Activated CD8-positive, alpha-beta memory T cell treated with anti-CD3 and anti-CD28 coated beads for 4 hours (primary cell): ENCODE data around the gene SATB2.

Source experiments
- DNase-seq, 2 donors: peaks; one replicate each; pipeline ENCODE4 v3.0.0-alpha.2; 2020; ENCODE audit warnings: low read depth in 2 of 2

The SATB2 gene

DNA sequence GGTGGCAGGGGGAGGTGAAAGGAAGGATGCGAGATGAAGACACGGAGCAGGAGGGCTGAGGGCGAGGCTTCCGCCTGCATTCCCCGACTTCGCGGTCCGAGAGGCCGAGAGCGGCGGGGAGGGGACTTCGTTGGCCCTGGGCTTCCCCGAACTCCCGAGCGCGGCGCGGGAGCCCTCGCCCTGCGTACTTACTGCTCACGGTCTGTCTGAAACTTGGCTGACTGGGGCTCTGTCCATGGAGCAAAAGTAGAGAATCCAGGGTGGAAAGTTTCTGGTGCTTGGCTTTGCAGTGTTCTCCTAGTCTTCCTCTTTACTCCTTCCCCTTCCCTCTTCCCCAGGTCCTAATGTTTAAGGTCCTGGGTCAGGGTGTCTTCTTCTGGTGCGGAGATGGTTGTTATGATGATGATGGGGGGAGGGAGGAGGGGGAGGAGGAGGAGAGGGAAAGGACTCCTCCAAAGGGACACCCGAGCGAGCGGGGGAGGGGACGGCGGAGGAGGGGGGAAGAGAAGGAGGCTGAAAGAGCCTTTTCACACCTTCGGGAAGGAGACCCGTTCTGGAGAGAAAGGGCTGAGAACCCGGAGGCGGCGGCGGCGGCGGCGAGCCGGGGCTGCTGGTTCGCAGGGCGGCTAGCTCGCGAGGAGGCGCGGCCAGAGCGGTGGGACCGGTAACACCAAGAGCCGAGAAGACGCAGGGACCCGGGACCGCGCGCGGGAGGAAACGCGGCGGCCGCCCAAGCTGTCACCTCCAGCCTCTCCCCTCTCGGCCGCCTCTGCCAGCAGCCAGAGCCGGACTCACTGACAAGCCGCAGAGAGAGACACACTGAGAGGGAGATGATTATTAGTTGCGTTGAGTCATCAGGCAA lies at the start of gene SATB2:
SATB2 (minus strand) TSS at position 793 of the 862 bp plus-strand sequence. CDS start 1,902 bp downstream, outside the sequence.
- DNase-seq, result no peak

DNA sequence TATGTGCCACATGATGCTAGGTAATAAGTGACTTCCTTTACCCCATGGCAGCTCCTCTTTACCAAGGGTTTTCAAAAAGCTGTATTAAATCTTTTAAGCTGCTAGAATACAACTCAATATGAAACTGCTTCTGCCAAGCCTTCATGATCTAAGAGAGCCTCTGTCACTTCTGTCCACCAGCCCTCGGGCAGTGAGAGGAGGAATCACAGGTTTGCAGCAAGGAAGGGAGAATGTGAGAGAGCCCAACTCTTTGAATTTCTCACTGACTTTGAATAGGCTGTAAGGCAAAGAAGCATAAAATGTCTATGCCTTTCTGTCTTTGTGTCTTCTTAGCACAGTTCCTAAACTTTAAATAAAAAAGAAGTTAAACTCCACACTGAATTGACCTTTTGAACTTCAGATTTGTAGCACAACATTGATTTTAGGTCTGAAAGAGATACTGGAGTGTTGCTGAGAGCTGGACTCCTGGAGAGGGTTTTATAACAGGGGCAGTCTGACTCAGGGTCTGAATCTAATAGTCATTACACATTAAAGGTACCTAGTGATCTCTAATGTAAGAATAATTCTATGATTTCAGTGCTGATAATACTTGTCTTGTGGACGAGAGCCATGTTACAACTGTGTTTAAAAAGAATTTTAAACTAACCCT lies 48.1 kb upstream of the SATB2 start:
- DNase-seq, result no peak

DNA sequence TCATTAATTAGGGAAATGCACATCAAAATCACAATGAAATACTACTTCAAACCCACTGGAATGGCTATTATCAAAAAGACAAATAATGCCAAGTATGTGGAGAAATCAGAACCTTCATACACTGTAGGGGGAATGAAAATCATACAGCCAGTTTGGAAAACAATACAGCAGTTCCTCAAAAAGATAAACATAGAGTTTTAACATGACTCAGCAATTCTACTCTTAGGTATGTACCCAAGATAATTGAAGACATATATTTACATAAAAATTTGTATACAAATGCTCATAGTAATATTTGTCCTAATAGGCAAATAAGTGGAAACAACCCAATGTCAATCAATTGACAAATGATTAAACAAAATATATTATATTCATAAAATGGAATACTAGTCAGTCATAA lies 45.4 kb upstream of the SATB2 start:
- DNase-seq, result no peak

DNA sequence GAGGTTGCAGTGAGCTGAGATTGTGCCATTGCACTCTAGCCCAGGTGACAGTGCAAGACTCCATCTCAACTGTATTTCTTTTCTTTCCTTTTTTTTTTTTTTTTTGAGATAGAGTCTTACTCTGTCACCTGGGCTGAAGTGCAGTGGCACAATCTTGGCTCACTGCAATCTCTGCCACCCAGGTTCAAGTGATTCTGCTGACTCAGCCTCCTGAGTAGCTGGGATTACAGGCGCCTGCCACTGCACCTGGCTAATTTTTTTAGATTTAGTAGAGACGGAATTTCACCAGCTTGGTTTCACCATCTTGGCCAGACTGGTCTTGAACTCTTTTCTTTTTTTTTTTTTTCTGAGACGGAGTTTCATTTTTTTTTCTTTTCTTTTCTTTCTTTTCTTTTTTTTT lies 41.3 kb upstream of the SATB2 start:
- DNase-seq, result no peak

DNA sequence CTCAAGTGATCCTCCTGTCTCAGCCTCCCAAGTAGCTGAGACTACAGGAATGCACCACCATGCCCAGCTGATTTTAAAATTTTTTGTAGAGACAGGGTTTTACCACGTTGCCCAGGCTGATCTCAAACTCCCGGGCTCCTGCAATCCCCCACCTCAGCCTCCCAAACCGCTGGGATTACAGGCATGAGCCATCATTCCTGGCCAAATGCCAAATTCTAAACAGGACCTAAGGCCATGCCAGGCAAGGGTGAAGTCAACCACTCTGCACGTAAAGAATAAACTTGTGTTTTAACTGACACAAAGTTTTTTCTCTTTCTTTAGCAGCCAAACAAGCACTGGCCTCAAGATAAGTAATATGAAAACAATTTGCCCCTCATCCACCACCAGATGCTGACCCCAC lies 37.4 kb upstream of the SATB2 start:
- no peak for DNase-seq

DNA sequence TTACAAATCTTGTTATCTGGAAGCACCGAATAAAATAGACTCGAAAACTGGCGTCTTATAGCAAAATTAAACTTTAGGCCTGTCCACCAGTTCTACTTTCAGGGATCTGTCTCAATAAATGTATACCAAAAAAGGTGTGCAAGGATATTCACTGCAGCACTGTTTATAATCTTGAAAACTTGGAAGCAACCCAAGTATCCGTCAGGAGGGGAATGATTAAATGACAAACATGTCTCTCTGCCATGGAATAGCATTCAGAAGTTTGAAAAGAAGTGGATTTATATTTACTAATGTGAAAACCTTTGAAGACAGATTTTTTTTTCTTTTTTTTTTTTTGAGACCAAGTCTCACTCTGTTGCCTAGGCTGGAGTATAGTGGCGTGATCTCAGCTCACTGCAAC lies 32.3 kb upstream of the SATB2 start:
- no peak for DNase-seq

DNA sequence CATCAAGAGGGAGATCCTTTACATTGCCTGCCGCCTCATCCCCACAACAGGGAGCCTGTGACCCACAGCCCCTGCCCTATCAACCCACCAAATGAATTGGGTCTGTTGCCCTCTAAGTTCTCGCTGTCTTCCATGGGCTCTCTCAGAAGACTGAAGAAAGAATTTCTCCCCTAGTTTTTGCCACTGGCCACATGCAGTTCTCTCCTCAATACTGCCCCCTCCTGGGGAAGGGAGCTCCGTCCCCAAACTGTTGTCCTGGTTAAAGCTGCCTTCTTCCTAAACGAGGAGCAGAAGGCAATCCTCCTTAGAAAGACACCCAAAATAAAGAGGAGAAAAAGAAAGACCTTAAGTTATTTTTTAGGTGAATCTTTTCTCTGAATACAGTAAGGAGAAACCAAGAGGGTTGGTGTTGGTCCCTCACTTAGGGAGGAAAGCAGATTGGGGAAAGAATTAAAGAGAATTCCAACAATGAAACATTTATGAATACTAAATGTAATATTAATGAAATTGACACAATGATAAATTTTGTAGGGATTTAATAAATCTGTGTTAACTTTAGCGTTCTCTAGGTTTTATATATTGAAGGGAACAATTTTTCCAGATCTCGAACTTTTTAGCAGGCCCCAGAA lies 31.1 kb upstream of the SATB2 start:
- no peak for DNase-seq

DNA sequence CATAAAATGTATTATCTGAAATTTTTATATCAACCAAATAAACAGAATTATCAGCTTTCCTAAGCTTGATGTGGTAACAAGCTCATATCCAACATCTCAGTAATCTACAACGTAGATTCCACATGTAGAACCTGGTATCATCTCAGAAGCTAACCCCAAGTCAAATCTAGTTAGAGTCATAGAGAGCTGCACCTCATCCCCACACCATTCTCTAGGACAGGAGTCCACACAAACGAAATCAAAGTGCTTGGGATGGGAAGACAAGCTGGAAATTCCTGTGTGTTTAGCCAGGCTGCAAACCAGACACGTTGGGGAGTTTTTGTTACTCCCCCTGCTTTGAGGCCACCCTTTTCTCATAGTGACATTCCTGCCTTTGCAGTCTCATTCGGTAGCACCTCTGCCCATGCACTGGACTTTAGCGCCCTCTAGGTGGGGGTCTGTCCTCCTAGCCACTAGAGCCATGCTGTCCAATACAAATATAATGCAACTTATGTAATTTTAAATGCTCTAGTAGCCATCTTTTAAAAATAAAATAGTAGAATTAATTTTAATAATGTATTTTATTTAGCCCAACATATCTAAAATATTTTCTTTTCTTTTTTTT lies 28.1 kb upstream of the SATB2 start:
- no peak for DNase-seq

DNA sequence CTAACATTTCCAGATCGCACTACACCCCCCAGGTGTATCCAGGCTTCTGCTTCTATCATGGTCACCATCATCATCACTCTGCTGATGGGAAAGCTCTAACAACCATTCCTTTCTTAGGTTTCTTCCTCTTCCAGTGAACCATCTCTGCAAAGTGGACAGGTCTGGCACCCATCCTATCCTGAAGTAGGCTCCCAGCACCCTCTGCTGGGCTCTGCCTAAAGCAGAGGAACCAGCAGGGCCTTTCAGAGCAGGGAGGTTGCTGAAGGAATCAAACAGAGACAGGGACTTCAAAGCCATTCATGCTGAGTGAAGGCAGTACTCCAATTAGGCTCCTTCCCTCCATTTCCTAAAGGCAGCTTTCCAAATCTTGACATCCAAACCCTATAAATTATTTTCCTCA lies 27.2 kb upstream of the SATB2 start:
- no peak for DNase-seq

DNA sequence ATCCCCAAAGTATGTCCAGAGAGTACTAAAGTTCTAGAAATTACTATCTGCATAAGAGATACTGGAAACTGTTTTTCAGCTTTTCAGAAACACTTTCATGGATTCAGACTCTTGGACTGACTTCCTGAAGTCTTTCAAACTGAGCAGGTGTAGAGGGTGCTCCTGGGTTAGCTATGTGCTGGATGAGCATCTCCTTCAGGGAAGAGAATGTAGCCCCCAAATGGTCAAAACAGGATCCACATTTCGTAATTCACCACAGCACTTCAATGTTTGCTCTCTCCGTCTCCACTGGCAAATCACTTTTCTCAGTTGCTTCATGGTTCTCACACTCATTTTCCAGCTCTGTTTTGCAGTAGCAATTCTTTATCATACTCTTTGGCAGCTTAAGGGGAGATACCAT lies 23.2 kb upstream of the SATB2 start:
- no peak for DNase-seq

DNA sequence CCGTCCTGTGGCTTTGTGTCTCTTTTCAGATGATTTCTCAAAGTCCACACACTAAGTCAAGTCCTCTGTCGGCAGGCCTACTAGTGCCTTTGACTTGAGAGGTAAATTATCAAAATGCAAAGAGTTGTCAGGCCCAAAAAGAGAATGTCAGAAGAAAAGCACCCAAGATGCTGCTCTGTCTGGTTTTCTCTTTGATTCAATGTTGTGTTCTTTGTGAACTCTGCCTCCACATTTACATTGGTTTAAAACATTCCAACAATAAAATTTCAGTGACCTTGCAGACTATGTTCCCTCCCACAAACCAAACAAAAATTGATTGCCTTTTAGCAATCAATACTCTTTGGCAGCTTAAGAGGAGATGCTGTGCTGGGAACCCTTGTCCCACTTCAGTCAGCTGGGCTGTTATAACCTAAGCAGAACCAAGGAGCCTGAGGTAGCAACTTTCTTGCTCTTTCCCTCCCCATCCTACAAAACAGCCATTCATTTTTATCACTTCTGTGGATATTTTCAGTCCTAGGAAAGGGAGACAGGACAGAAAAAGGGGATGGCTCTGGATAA lies 19.6 kb upstream of the SATB2 start:
- no peak for DNase-seq

DNA sequence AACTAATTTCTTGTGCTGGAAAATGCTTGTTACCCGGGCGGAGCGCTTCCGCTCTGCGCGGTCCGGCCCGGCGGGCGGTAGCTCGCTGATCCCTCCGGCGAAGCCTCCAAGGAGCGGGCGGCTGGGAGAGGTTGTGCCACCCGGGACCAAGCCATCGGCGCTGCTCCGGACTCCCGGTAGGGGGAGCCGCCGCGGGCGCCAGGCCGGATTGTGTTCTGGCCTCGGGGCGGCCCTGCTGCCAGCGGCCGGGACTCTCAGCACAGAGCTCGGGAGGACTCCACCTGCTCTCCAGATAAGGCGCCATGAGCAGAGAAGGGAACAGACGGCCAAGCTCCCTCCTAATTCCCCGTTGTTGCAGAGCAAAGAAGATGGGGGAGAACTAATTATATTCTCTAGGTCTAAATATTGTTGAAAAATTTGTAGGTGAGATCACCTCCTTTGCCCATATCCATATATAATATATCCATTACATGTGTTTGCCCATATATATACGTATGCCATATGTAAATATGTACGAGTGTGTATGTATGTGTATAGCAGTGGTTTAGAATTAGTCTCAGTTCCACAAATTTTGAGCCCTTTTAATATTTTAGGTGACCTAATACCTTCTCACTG lies 13.8 kb upstream of the SATB2 start:
- DNase-seq, result no peak

DNA sequence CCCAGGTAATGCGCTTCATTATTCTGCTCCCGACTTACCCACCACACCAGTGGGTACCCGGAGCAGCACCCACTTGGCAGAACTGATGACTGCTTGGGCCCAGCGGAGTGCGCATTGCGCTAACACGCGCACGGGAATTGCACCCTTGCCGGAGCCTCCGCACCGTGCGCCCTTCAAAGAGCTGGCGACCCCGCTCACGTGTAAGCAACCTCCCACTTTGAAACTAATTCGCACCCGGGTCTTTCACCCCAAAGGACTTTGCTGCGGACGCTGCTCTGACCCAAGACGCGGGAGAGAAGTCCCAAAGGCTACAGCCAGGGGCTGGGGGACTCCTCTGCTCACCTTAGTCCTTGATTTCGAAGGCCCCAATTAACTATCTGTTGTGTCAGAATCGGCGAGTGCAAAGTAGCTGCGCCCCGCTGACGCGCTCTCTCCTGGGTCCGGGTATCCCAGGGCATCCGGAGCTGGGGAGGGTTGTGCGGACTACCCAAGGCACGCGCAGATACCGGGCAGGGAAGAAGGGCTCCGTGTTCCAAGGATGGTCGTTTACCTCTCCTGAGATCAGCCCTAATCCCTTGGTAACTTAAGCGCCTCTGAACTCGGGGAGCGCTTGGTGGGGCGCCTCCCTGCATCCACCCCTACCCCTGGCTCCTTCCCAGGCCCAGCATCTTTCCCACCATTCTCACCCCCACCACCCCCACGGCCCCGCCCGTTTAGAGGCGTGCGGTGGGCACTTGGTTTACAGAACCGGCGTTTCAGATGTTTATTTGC lies 13.1 kb upstream of the SATB2 start:
- DNase-seq, result no peak

DNA sequence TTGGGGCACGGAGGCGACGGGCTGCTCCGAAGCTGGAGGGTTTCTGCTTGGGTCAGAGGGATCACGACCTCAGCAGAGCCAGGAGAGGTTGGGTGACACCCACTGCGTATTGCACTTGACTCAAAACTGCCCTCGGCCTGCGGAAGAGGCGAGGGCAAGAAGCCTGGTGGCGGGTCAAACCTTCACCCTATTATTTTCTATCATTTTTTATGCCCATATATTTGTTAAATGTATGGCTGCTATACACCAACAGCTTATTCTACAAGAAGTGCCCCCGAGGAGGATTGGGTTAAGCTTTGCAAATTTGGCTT lies 12.6 kb upstream of the SATB2 start:
- no peak for DNase-seq

DNA sequence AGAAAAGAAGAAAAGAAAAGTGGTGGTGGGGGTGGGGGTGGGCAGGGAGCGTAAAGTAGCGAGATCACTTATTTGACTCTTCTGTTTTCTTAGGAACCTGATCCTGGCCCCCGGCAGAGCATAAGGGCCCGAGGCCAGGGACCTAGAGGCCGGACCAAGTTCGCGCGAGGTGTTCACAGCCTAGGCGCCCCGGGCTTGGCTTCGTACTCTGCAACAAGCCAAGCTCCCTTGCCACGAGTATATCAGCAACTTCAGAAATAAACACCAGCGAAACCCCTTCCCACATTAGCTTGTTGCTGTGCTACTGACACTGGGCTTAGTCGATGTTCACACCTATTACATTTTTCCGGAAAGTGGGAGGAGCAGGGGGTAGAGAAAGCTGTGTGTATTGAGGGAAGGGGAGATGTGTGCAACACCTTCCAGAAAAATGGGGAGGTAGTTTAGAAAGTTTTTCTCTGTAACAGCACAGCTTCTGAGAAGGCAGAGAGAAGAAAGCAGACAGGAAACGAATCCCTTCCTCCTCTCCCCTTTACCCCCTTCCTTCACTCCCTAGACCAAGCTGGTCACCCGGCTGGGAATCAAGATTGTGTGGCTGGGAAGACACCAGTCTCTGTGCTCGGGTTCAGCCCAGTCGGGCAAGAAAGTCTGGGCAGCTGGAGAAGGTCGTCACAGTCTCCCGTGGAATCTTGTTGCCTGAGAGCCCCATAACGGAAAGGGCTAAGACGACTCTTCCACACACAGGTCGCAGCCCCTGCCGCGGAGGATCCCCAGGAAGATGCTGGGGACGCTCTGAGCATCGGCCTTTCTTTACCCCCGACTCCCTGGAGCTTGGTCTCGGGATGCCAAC lies 12.0 kb upstream of the SATB2 start:
- DNase-seq, result no peak

DNA sequence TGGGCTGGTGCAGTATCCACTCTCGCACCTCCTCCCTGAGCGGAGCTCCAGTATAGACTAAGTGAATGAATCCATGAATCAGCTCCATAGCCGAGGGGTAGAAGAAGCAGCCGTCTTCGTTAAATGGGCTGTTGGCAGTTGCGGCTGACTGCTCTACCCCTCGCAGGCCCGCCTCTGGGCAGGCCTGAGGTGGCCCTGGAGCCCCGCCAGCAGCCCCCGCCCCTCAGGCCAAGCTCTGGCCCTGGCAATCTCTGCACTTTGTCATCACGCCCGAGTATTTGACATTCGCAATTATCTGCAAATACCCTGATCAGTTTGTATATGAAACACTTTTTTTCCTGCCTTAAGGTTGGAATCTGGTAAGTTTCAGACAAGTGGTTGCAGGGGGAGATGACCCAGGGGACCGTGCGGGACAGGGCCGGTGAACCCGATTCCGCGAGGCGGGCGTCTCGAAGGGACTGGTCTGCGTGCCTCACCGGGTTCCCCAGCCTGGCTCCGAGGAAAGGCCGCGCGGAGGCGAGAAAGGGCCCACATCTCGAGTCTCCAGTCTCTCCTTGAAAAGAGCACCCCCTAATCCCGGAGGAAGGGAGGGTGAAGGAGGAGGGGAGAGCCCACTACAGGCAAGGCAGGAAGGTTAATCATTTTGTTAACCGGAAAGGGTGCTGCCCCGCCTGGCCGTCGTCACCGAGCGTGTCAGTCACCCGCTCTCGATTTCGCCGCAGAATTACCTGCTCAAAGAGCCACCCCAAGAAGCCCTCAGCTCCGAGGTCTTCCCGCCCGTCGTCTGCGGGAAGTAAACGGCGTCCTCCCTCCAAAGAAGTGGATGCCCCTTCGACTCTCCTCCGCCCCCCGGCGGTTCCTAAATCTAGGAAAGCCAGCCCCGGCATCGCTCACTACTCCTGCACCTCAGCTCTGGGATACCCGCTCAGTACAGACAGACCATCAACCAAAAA lies 11.1 kb upstream of the SATB2 start:
- DNase-seq, result no peak

DNA sequence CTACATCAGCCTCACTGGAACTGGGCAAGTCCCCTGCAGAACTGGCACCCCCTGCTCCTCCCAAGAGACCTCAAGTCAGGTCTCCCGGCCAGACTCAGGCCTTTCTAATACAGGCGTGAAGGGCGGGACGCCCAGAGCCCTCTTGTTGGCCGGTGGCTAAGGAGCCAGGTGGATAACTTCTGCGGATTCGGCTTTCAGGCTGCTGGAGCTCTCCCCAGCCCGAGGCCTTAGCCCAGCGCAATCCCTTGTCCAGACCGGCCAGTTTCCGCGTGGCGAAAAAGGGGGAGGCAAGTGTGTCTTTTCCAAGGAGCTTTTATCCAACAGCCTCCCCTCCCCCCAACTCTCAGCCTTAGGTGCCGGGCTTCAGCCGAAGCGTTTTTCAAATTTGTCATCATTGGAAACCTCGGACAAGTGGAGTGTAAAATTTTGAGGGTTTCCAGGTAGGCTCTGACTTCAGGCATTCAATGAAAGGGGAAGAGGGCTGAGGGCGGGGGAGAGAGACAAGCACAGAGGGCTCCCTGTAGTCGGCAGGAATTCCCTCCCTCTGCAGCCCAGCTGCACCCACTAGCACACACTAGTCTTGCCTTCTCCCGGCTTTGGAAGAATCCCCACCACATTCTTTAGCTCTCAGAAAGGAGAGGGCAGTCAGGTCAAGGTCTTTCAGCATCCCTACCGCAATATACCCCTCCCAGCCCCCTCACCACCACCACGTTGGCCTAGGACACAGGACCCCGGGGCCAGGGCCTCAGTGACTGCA lies 9.5 kb upstream of the SATB2 start:
- no peak for DNase-seq

DNA sequence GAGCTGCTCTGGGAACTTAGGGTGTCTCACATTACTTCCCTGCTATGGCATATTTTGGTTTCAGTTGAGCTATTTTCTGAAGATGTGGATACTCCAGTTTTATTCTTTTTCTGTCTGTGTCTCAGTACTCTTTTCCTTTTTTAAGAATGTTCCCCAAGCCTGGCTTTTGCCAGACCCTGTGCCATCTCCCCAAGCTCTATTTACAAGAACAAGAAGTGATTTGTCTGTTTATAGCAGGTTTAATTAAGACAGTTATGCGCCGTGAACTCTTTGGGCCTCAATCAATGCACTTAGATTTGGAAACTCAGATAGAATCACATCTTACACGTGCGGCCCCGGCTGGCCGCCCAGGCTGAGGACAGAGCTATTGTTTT lies 8.9 kb upstream of the SATB2 start:
- DNase-seq, result no peak
